Epithelial cell of esophagus (primary cell): ENCODE results near the gene RELB.

Experiments
- DNase-seq: peaks from one replicate; pipeline ENCODE4 v3.0.0; 2010; ENCODE audit warnings: low read depth
- H3K4me3 ChIP-seq: 2 replicates; pipeline ENCODE4 v1.5.1; 2011; ENCODE audit warnings: mild to moderate bottlenecking, low read length, control low read depth
- TF ChIP-seq, protein P1 (sequence below): IDR thresholded peaks from 2 replicates; pipeline ENCODE4 v1.5.1; 2011; ENCODE audit warnings: low read depth, mild to moderate bottlenecking, low read length, control low read depth, inconsistent platforms; ENCODE audit not compliant: insufficient read depth; ENCODE audit errors: missing control alignments

RELB gene

DNA sequence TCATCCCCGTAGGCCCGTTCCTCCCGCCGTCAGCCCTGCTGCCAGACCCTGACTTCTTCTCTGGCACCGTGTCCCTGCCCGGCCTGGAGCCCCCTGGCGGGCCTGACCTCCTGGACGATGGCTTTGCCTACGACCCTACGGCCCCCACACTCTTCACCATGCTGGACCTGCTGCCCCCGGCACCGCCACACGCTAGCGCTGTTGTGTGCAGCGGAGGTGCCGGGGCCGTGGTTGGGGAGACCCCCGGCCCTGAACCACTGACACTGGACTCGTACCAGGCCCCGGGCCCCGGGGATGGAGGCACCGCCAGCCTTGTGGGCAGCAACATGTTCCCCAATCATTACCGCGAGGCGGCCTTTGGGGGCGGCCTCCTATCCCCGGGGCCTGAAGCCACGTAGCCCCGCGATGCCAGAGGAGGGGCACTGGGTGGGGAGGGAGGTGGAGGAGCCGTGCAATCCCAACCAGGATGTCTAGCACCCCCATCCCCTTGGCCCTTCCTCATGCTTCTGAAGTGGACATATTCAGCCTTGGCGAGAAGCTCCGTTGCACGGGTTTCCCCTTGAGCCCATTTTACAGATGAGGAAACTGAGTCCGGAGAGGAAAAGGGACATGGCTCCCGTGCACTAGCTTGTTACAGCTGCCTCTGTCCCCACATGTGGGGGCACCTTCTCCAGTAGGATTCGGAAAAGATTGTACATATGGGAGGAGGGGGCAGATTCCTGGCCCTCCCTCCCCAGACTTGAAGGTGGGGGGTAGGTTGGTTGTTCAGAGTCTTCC is 36.3 kb downstream of the RELB start:
- H3K4me3 ChIP-seq = no peak overlapping the region
- TF ChIP-seq, protein P1, sequence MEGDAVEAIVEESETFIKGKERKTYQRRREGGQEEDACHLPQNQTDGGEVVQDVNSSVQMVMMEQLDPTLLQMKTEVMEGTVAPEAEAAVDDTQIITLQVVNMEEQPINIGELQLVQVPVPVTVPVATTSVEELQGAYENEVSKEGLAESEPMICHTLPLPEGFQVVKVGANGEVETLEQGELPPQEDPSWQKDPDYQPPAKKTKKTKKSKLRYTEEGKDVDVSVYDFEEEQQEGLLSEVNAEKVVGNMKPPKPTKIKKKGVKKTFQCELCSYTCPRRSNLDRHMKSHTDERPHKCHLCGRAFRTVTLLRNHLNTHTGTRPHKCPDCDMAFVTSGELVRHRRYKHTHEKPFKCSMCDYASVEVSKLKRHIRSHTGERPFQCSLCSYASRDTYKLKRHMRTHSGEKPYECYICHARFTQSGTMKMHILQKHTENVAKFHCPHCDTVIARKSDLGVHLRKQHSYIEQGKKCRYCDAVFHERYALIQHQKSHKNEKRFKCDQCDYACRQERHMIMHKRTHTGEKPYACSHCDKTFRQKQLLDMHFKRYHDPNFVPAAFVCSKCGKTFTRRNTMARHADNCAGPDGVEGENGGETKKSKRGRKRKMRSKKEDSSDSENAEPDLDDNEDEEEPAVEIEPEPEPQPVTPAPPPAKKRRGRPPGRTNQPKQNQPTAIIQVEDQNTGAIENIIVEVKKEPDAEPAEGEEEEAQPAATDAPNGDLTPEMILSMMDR = no peak
- DNase-seq = no peak

DNA sequence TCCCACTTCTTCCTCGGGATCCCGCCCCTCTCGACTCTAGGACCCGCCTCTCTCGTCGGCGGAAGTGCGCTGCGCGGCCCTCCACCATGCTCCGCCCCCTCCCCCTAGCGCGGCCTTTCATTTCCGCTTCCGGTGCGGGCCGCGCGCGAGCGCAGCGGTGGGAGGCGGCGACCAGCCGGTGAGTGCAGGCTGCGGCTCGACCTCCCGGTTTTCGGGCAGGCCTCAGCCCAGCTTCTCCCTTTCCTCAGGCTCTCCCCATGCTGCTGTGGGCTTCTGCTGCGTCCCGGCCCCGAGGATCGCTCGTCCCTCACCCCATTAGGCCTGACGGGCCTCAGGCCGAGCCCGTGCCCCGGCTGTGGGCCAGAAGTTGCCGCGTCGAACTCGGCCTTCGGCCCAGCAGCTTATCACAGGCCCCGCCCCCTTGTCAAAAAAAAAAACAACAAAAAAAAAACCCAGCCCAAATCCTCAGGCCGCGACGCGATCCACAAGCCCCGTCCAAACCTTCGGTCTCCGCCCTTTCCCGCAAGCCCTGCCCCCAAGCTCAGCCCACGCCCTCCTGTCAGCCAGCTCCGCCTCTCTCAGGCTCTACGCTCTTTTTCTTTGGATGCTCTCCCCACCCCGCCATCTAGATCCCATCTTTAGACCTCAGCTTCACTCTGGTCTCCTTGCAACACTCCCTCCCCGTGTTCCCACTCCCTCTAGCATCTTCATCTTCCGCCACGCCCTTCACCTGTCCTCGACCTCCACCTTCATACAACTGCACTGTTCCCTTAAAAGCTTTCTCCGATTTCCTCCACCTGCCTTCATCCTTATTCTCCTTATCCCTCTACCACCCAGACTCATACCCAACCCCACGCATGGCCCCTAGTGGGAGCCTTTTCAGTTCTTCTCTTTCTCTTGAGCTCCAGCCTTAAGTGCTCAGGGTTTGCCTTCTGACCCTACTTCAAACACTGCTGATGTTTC is 37.9 kb downstream of the RELB start, which contains the start of gene CLASRP:
CLASRP (plus strand) TSS at position 115 of the 963 bp plus-strand sequence. CDS start 1,168 bp downstream, outside the sequence.
- peak within 1 kb of the TSS; percentile 93 for H3K4me3 ChIP-seq
- TF ChIP-seq, protein P1 = no peak
- peak; percentile 91 for DNase-seq

DNA sequence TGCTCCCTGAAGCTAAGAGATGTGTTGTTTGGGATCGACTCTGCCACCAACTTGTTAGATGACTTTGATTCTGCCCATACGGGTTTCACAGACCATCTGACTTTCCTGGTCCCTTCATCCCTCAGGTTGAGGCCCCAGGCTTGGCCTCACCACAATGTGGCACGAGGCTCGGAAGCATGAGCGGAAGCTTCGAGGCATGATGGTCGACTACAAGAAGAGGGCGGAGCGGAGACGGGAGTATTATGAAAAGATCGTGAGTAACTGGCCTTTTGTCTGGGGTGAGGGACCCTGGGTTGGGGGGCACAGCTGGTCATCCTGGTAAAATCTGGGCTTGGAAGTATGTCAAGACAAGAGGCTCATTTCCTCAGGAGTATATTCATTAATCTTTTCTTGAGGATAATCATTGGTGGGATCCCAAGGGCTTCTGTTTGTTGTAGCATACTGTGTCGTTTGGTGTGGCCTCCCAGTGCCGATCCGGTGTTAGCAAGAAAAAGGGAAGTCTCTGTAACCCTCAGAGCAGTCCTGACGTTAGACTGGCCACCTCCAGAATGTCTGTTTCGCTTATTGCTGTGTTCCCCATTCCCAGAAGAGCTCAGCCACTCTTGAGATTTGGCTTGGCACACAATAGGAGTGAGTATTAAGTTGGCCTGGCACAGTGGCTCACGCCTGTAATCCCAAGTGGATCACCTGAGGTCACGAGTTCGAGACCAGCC is 39.0 kb downstream of the RELB start:
- no peak for DNase-seq
- TF ChIP-seq, protein P1 = no peak
- H3K4me3 ChIP-seq = peak overlapping the region; percentile 93

DNA sequence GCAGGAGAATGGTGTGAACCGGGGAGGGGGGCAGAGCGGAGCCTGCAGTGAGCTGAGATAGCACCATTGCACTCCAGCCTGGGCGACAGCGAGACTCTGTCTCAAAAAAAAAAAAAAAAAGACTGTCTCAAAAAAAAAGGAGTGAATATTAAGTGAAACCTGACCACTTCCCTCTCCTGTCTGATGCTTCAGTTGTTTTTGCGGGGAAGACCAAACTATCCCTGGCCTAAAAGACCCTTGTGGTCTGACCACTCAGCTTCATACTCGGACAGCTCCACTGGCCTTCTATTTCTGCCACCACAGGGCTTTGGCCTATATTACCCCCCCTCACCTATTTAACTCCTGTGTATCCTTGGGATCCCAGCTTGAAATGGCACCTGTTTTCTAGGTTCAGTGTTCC is 39.9 kb downstream of the RELB start:
- TF ChIP-seq, protein P1 = no peak
- DNase-seq = no peak

DNA sequence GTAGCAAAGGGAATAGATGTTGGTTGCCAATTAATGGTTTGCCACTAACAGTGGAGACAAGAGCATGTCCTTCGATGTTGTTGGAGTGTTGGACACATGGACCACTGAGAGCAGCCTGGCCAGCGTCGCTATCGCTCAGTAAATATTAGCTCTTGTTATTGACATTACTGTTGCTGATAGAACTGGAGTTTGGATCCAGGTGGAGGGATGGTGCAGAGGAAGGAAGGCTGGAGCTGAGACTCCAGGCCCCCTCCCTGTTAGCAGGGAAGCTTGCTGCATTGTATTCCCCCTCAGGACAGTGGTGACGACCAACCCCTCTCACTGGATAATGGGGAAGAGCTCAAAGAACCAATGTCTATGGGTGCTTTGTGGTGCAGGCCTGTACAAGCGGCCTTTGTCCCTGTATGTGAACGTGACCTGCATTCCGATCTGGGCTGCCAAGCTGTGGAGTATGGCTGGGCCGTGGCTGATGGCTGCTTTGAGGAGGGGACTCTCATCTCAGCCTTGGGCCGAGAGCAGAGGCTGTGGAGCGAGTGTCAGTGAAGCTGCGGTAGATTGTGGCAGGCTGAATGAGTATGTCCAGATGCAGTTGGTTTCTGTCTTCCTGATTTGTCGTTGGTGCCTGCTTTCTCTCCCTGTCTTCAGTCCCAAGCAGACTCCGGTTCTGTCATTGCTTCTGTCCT is 44.5 kb downstream of the RELB start:
- no peak for DNase-seq
- H3K4me3 ChIP-seq = no peak overlapping the region
- TF ChIP-seq, protein P1 = no peak

More for the DNA sequence above, 39.9 kb downstream of the RELB start:
- no peak overlapping the region for H3K4me3 ChIP-seq

DNA sequence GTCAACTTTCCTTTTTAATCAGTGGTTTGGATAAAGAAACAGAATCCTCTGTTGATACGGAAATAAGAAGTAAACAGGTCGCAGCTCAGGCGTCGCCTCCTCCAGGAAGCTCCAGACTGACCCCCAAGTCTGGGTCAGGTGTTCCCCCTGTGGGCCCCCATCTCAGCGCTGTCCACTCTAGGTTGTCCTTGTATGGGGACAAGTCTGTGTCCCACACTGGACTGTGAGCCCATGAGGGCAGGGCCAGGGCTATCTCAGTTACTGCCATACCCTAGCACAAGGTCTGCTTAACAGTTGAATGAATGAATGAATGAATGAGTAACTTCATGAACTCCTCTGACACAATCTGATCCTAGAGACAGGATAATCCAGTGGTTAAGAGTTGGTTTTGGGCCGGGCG is 45.1 kb downstream of the RELB start:
- TF ChIP-seq, protein P1 = no peak
- DNase-seq = no peak
- no peak overlapping the region for H3K4me3 ChIP-seq
